ENCODE results near the gene PGA4.

GRCh38 chr11:61201476-61201875 is 20.7 kb upstream of the PGA4 start:
- no peak for TF ChIP-seq POLR2A (IDR thresholded peaks at IDR 0.05)
- TF ChIP-seq CTCF (IDR thresholded peaks at IDR 0.05): no peak

All from esophagus squamous epithelium (tissue), 4 donors.